ENCODE measurements around the gene MIGA2. TPM values are rescaled to one million over a fixed set of nuclear protein-coding genes. Genes with fewer than 3 reads are reported as not detected.
"Not testable (repeated sequence)": the region's sequence is repeated elsewhere in the genome, so short reads cannot be mapped to it uniquely, and the experiment has no call there.

The MIGA2 gene
- total RNA-seq, 2 donors from 2014 or later = 68.3 to 71.3 TPM

DNA sequence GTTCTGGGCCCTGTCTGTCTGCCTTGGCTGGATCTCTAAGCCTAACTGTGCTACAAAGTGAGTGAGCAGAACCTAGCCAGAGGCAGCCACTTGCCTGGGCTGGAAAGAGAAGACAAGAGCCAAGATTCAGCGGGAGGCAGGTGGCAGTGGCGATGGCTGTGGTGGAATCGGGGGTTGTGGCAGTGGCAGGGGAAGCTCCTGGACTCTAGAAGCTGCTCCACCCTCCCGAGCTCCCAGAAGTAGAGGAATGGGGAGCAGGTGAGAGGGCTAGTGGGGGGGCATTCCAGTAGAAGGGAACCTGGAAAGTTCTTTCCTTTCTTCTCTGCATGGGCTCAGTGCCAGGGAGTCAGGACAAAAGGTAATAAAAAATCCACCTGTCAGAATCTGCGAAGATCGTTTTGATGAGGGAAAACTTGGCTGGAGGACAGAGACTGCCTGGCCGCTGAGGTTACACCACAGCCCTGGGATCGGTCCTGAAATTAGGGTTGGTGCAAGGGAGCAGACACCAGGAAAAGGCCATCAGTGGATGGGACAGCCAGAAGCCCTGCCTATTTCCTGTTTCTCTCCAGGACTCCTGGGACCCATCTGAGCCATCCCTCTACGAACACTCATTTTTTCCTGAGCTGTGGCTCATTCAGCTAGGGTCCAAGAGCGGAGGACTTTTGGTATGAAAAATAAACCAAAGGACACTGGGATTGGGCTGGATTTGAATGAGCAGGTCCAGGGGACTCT is 72.5 kb downstream of the MIGA2 start:
- peak; percentile 69 to 73 for DNase-seq
- intact Hi-C loops (cut with DNase I, micrococcal nuclease) = no loop called here
- peak; percentile 0 for ATAC-seq

DNA sequence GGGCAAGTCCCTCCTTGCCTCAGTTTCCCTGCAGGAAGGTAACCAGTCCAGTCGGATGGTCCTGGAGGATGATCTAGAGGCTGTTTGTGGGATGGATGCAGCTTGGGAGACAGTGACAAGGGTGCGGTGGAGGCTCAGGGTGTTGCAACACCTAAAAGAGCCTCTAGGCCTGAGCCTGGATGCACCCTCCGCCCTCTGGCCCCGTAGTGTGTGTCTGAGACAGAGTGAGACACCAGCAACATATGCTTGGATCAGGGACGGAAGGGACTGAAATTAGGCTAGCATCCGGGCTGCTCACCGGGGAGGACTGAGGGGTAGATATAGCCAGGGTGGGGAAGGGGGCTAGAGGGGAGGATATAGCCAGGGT is 73.1 kb downstream of the MIGA2 start:
- DNase-seq (peak; percentile 29 to 47), ATAC-seq (no peak)
- intact Hi-C loops (cut with DNase I, micrococcal nuclease) = no loop called here

DNA sequence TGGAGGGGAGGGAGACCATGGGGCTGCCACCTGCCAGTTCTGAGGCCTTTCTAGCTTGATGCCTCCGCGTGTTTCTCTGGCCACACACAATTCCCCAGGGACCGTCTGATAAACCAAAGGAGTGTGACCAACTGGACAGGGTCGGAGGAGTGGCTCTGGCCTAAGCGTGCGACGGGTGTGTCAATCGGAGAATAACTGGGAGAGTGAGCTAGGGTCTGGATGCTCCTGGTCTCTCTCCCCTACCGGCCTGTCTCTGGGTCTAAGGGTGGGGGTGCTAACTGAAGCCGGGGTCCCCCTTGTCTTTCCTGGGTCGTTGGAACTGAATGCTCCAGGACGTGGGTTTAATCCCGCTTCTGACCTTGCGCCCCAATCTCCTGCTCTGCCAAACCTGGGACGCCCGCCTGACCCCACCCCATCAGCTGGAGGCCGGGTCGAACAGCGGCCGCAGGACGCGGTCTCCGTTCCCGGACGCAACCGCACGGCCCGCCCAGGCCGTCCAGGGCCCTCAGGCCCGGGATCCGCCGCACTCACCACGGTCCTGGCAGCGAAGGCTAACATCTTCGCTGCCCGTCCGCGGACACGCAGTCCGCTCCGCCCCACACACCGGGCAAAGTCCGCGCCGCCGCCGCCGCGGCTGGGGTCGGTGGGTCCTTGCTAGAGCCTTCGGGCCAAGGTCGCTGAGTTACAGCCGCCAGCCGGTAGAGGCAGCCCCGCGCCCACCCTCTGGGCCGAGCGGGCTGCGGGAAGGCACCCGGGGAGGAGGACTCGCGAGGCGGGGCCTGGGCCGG is 73.7 kb downstream of the MIGA2 start:
- ATAC-seq (peak; percentile 51), DNase-seq (peak; percentile 30 to 44)
- intact Hi-C loops (cut with DNase I, micrococcal nuclease) = no loop called here

DNA sequence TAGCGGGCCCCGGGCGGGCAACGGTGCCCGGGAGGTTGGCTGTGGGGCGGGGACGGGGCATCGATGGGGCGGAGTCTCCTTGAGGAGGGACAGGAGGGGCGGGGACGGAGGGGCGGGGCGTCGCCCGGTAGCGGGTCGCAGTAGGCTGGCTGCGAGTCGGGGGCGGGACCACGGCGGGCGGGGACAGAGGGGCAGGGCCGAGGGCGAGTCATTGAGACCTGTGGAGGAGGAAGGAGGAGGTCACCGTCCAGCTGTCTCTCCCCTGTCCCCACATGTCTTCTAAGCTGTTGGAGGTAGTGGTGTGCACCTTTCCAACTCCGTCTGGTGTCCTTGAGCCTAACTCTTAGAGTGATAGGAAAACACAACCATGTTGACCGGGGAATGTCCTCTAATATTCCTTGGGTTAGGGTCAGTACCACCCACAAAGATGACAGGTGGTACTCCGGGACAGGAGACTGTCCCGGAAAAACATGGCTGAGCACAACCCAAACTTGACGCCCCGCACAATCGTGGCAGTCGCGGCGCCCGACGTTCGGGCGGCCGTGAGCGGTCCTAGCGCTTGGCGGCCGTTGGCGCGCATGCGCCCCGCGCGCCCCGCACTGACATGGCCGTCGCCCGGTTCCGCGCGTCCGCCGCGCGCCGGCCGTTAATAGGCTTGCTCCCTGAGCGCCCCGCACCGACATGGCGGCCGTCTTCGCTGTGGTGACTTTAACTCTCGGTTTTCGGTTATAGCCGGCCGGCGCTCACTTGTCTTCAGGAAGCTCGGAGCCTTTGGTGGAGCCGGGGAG is 74.5 kb downstream of the MIGA2 start, which contains the start of the genes CRAT and PTPA:
TSS of gene CRAT (minus strand) at position 54 of the 788 bp plus-strand sequence. CDS start 284 bp downstream, outside the sequence.
TSS of gene PTPA (plus strand) at position 676 of the 788 bp plus-strand sequence. CDS start 186 bp downstream, outside the sequence.
- ATAC-seq (peak; percentile 79), DNase-seq (peak; percentile 98 to 99)
- intact Hi-C loops (cut with DNase I, micrococcal nuclease) = no loop called here

DNA sequence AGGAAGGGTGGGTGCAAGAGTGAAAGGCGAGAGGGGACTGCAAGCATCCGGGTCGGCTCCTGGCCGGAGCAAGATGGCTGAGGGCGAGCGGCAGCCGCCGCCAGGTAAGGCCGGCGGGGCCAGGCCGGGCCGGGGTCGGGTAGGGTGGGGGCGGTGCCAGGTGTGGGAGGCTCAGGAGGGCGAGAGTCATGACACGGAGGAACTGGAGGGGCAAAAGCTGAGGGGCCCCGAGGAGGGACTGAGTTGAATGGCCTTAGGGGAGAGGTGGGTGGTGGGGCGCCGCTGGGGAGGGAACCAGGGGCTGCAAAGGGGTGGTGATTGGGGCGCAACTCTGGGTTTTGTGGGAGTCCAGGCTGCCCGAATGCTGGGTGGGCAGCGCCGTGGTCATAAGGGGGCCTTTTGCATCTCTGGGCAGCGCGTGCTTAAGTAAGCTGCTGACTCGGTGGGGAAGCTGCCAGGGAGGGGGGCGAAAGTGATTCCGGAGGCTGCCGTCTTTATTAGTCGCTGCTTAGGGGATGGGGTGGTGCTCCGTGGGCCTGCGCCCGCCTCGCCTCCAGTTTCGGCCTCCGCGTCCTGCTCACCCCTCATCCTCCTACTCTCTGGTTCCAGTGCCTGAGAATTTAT is 75.2 kb downstream of the MIGA2 start:
- peak; percentile 16 for ATAC-seq
- DNase-seq = peak; percentile 53 to 59
- intact Hi-C loops (cut with DNase I, micrococcal nuclease) = no loop called here

DNA sequence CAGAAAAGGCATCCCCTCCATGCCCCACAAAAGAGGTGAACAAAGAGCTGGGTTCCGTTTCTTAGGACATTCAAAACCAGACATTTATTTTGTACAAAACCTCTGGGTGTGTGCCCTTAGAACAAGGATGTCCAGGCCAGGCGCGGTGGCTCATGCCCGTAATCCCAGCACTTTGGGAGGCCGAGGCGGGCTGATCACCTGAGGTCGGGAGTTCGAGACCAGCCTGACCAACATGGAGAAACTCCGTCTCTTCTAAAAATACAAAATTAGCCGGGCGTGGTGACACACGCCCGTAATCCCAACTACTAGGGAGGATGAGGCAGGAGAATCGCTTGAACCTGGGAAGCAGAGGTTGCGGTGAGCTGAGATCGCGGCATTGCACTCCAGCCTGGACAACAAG is 76.1 kb downstream of the MIGA2 start:
- DNase-seq; ATAC-seq; intact Hi-C loops (cut with DNase I, micrococcal nuclease): not testable (repeated sequence)

DNA sequence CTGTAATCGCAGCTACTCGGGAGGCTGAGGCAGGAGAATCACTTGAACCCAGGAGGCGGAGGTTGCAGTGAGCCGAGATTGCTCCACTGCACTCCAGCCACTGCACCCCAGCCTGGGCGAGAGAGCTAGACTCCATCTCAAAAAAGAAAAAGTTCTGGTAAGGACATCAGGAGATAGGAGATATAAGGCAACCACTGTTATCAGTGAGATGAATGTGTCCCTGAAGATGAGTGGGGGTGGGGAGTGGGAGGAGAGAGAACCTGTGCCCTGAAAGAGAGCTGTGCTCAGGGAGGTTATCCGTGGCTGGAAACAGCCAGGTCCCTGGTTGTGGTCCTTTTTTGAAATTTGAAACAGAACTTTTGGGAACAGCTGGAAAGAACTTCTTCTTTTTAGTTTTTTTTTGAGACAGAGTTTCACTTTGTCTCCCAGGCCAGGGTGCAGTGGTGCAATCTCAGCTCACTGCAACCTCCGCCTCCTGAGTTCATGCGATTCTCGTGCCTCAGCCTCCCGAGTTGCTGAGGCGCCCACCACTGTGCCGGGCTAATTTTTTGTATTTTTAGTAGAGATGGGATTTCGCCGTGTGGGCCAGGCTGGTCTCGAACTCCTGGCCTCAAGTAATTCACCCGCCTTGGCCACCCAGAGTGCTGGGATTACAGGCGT is 77.3 kb downstream of the MIGA2 start:
- intact Hi-C loops (cut with DNase I, micrococcal nuclease) = no loop called here
- no peak for DNase-seq
- no peak for ATAC-seq

DNA sequence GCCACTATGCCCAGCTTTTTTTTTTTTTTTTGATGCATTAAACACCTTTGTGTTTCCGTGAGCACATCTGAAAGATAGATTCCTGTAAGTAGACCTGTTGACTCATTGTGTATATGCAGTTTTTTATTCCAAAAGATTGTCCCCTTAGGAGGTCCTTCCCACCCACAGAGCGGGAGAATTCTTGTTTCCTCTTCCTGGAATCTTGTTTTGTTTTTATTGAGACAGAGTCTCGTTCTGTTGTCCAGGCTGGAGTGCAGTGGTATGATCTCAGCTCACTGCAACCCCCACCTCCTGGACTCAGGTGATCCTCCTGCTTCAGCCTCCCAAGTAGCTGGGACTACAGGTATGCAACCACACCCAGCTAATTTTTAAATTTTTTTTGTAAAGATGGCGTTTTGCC is 82.4 kb downstream of the MIGA2 start:
- DNase-seq (no peak), ATAC-seq (no peak)
- intact Hi-C loops (cut with DNase I, micrococcal nuclease) = no loop called here

DNA sequence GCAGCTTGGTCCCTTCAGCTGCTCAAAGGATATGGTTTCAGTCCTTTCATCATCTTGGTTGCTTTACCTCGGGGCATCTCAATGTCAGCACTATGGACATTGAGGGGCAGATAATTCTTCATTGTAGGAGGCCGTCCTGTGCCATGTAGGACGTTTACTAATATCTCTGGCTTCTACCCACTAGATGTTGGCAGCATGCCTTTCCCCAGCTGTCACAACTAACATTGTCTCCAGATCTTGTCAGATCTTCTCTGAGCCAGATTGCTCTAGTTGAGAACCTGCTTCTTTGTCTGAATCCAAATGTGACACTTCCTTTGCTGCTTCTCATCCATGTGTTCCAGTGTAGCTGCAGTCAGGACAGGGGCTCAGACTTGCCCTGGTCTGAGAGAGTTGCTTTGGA is 85.1 kb downstream of the MIGA2 start:
- DNase-seq (no peak), ATAC-seq (no peak)
- intact Hi-C loops (cut with DNase I, micrococcal nuclease) = no loop called here

Other genes with a start within 250 kb of the MIGA2 start
- gene TBC1D13, start 249.4 kb upstream of the MIGA2 start, total RNA-seq = 10 to 100 TPM; 21.9 to 24.4 TPM
- gene ENDOG, start 218.1 kb upstream of the MIGA2 start, total RNA-seq = 10 to 100 TPM; 46.5 to 63.0 TPM
- 10 to 100 TPM; 32.3 to 33.3 TPM for gene SPOUT1, start 206.8 kb upstream of the MIGA2 start, total RNA-seq
- gene KYAT1, start 154.7 kb upstream of the MIGA2 start, total RNA-seq = 1 to 10 TPM; 2.1 TPM
- gene LRRC8A, start 154.5 kb upstream of the MIGA2 start, total RNA-seq = 10 to 100 TPM; 21.8 to 38.3 TPM
- 1 to 10 TPM; 1.5 to 7.1 TPM for gene PHYHD1, start 115.6 kb upstream of the MIGA2 start, total RNA-seq
- gene DOLK, start 89.0 kb upstream of the MIGA2 start, total RNA-seq = 10 to 100 TPM; 12.1 to 12.8 TPM
- 10 to 100 TPM; 19.6 to 23.6 TPM for gene NUP188, start 88.9 kb upstream of the MIGA2 start, total RNA-seq
- gene SH3GLB2, start 8.3 kb upstream of the MIGA2 start, total RNA-seq = 100 to 1,000 TPM; 158 to 169 TPM
- gene DOLPP1, start 44.5 kb downstream of the MIGA2 start, total RNA-seq = 10 to 100 TPM; 44.4 to 53.1 TPM
- gene CRAT, start 74.2 kb downstream of the MIGA2 start, total RNA-seq = 10 to 100 TPM; 62.4 to 76.1 TPM
- 10 to 100 TPM; 90.8 to 91.9 TPM for gene PTPA, start 74.8 kb downstream of the MIGA2 start, total RNA-seq
- gene IER5L, start 141.6 kb downstream of the MIGA2 start, total RNA-seq = 1 to 10 TPM; 4.3 to 8.8 TPM

All from left colon (tissue), 2 donors.